NT2/D1 (cell line): ENCODE measurements around the gene TGFBR1.

ENCODE experiments used
- SUZ12 ChIP-seq: IDR thresholded peaks from 2 replicates; pipeline ENCODE4 v1.6.1; 2011; ENCODE audit not compliant: insufficient read length, insufficient read depth; ENCODE audit errors: extremely low read depth
- YY1 ChIP-seq: IDR thresholded peaks from 2 replicates; pipeline ENCODE4 v1.6.1; 2011; ENCODE audit not compliant: insufficient read length, insufficient read depth
- ZNF274 ChIP-seq: IDR thresholded peaks from 2 replicates; pipeline ENCODE4 v1.6.1; 2011; ENCODE audit warnings: mild to moderate bottlenecking, low read depth, low read length

DNA sequence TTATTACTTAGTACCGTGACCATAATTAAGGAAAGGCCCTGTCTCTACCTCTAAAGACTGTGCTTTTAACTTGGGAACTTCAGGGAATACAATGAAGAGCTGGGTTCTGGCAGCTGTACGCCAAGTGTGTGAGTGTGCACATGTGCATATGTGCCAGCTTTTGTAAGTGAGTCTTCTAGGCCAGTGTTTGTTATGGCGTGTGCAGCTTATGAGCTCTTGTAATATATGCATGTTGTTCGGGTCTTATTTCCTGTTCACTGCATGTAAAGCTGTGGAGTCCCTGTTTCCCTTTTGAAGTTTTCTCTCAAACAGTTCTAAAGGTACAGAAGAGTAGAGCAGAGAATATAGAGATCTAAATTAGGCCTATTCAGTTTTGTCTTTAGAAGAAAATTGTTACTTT is 30.5 kb downstream of the TGFBR1 start:
- TF ChIP-seq ZNF274 (no peak), YY1 (no peak), SUZ12 (no peak)
